DOHH2 (cell line): ENCODE results near the gene UXT.

Source experiments
- EZH2phosphoT487 ChIP-seq: fragments of 200-600 bp; sonication (generic); IDR thresholded peaks from 2 replicates; pipeline ENCODE4 v1.6.1; 2017; ENCODE audit warnings: borderline replicate concordance, mild to moderate bottlenecking, antibody characterized with exemption, low read length, moderate library complexity, mixed read lengths
- TF ChIP-seq, protein P1 (sequence below): fragments of 200-600 bp; sonication (generic); IDR thresholded peaks from one replicate; pipeline ENCODE4 v1.5.1; 2014; ENCODE audit warnings: antibody characterized with exemption, mild to moderate bottlenecking, low read depth, low read length; ENCODE audit not compliant: poor library complexity, severe bottlenecking

DNA sequence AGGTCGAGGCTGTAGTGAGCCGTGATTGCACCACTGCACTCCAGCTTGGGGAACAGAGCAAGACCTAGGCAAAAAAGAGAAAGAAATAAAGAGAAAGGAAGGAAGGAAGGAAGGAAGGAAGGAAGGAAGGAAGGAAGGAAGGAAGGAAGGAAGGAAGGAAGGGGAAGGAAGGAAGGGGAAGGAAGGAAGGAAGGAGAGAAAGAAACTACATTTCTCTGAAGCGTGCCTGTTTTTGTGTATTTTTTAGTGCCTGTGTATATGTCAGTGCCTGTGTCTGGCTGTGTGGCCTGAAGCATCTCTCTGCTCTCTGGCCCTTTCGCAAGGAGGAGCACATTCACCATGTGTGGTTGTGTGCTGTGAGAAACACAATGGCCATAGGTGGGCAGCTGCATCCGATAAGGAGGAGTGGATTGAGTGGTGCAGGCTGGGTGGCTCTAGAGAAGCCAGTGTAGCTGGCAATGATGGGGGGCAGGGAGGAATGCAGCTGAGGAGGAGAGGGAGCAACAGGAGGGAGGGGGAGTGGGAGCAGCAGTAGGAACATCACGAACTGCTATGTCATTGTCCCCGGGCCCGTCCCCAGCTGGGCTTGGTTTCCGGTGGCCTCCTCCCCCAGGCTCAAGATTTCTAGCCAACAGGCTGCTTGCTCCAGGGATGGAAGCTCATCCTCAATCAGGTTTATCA is 50.7 kb downstream of the UXT start:
- TF ChIP-seq, protein P1, sequence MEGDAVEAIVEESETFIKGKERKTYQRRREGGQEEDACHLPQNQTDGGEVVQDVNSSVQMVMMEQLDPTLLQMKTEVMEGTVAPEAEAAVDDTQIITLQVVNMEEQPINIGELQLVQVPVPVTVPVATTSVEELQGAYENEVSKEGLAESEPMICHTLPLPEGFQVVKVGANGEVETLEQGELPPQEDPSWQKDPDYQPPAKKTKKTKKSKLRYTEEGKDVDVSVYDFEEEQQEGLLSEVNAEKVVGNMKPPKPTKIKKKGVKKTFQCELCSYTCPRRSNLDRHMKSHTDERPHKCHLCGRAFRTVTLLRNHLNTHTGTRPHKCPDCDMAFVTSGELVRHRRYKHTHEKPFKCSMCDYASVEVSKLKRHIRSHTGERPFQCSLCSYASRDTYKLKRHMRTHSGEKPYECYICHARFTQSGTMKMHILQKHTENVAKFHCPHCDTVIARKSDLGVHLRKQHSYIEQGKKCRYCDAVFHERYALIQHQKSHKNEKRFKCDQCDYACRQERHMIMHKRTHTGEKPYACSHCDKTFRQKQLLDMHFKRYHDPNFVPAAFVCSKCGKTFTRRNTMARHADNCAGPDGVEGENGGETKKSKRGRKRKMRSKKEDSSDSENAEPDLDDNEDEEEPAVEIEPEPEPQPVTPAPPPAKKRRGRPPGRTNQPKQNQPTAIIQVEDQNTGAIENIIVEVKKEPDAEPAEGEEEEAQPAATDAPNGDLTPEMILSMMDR: no peak
- no peak for TF ChIP-seq EZH2phosphoT487
